ENCODE measurements around the gene DHX8. TPM values are rescaled to one million over a fixed set of nuclear protein-coding genes. Genes with fewer than 3 reads are reported as not detected.

The DHX8 gene
- polyA plus RNA-seq, 3 donors, result 21.8 to 35.6 (median 26.5) TPM

DNA sequence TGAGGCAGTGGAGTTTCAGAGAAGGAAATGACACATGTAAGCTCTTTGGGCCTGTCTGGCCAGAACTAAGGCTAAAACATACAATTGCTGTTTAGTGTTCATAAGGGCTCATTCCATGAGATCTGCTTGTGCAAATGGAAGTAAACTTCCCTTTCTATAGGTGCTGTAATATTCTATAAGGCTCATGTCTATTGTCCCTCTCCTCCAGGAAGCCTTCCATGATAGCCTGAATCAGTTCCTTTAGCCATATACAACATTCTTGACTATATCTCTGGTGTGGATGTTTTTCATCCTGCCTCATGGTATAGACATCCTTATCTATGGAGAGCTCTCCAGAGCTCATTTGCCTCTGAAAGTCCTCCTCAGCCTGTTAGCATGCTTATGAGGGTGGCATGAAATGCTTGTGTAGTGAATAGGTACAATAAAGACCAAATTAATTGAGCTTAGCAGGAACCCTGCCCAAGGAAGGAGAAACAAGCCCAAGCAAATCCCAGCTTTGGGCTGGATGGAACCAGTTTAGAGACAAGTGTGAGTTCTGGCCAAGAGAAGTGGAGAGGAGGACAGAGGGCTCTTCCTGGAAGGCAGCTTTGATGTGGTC is 64.0 kb downstream of the DHX8 start:
- H3K36me3 Mint-ChIP-seq, result peaks cover 8 to 9% of the 10 kb centered on the region in 2 donors
- Histone ChIP-seq H3K36me3 (replicated peaks in 1 of 2; ENCODE audit: control insufficient read depth in 1 of 2, insufficient read depth in 2 of 2, low read length in 2 of 2) (no peaks in the 10 kb centered on the region), H4K20me1 (ENCODE audit: insufficient read depth, low read length) (peaks cover 10% of the 10 kb centered on the region), H3K27ac (ENCODE audit: low read depth in 1 of 2, low read length in 2 of 2) (no peak overlapping the region), H3K27me3 (ENCODE audit: control insufficient read depth in 2 of 2, insufficient read depth in 2 of 2, low read length in 2 of 2) (peaks cover 37 to 64% of the 10 kb centered on the region in 2 donors), H3K4me2 (replicated peaks; ENCODE audit: extremely low read depth, low read length, poor library complexity, severe bottlenecking) (no peak overlapping the region), H3K4me3 (replicated peaks in 1 of 3; ENCODE audit: low read depth in 2 of 3, low read length in 3 of 3) (no peak overlapping the region), H3K9me3 (replicated peaks in 1 of 2; ENCODE audit: control insufficient read depth in 1 of 2, insufficient read depth in 1 of 2, low read length in 2 of 2) (peaks cover 0 to 15% of the 10 kb centered on the region in 2 donors), H3K9ac (ENCODE audit: insufficient read depth, low read length, poor library complexity, severe bottlenecking) (no peak overlapping the region), H3K4me1 (ENCODE audit: control insufficient read depth in 1 of 2, insufficient read depth in 2 of 2, low read length in 2 of 2) (peaks cover 21 to 23% of the 10 kb centered on the region in 2 donors), H3K79me2 (ENCODE audit: insufficient read depth, low read length) (no peaks in the 10 kb centered on the region), H2AFZ (ENCODE audit: insufficient read depth, low read depth, low read length, poor library complexity, severe bottlenecking) (no peak overlapping the region)
- peaks cover 0 to 13% (median 2%) of the 10 kb centered on the region in 7 donors for H3K9me3 Mint-ChIP-seq
- intact Hi-C loops (cut with micrococcal nuclease), result no loop called here
- peak overlapping the region in 1 of 2 donors; percentile 92 for H3K4me3 Mint-ChIP-seq
- TF ChIP-seq, protein P1, sequence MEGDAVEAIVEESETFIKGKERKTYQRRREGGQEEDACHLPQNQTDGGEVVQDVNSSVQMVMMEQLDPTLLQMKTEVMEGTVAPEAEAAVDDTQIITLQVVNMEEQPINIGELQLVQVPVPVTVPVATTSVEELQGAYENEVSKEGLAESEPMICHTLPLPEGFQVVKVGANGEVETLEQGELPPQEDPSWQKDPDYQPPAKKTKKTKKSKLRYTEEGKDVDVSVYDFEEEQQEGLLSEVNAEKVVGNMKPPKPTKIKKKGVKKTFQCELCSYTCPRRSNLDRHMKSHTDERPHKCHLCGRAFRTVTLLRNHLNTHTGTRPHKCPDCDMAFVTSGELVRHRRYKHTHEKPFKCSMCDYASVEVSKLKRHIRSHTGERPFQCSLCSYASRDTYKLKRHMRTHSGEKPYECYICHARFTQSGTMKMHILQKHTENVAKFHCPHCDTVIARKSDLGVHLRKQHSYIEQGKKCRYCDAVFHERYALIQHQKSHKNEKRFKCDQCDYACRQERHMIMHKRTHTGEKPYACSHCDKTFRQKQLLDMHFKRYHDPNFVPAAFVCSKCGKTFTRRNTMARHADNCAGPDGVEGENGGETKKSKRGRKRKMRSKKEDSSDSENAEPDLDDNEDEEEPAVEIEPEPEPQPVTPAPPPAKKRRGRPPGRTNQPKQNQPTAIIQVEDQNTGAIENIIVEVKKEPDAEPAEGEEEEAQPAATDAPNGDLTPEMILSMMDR (IDR thresholded peaks at IDR 0.05), result no peak
- DNase-seq, result no peak
- H3K27me3 Mint-ChIP-seq (ENCODE audit: low read depth in 3 of 3), result peaks cover 76 to 83% (median 83%) of the 10 kb centered on the region in 3 donors
- peaks cover 30% of the 10 kb centered on the region for H3K4me1 Mint-ChIP-seq
- H3K27ac Mint-ChIP-seq, result no peak overlapping the region

DNA sequence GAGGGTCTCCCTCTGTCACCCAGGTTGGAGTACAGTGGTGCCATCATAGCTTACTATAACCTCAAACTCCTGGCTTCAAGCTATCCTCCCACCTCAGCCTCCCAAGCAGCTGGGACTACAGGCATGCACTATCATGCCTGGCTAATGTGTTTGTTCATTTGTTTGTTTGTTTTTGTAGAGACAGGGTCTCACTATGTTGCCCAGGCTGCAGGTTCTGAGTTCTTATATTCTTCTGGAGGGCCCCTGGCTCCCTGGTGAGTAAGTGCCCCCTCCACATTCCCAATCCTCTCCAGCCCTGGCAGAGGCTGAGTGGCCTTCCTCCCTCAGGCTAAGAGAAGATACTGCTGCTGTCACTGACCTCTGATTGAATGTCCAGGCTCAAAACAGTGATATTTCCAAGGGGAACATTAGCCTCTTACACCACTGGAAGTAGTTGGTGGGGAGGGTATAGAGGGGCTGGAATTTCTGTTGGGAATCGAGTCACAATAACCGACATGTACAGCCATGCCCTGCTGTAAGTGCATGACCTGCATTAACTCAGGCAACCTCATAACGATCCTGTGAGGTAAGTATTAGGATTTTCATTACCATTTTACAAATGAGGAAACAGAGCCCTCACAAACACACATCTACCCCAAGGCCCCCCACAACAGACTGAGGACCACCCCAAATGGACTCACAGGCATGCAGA is 65.1 kb downstream of the DHX8 start:
- Histone ChIP-seq H3K27ac (ENCODE audit: low read depth in 1 of 2, low read length in 2 of 2) (no peak overlapping the region), H3K4me3 (replicated peaks in 1 of 3; ENCODE audit: low read depth in 2 of 3, low read length in 3 of 3) (no peak overlapping the region), H3K27me3 (ENCODE audit: control insufficient read depth in 2 of 2, insufficient read depth in 2 of 2, low read length in 2 of 2) (peaks cover 36 to 58% of the 10 kb centered on the region in 2 donors), H3K9me3 (replicated peaks in 1 of 2; ENCODE audit: control insufficient read depth in 1 of 2, insufficient read depth in 1 of 2, low read length in 2 of 2) (peaks cover 0 to 11% of the 10 kb centered on the region in 2 donors), H2AFZ (ENCODE audit: insufficient read depth, low read depth, low read length, poor library complexity, severe bottlenecking) (no peak overlapping the region), H4K20me1 (ENCODE audit: insufficient read depth, low read length) (peaks cover 10% of the 10 kb centered on the region), H3K4me2 (replicated peaks; ENCODE audit: extremely low read depth, low read length, poor library complexity, severe bottlenecking) (no peak overlapping the region), H3K9ac (ENCODE audit: insufficient read depth, low read length, poor library complexity, severe bottlenecking) (no peak overlapping the region), H3K36me3 (replicated peaks in 1 of 2; ENCODE audit: control insufficient read depth in 1 of 2, insufficient read depth in 2 of 2, low read length in 2 of 2) (no peaks in the 10 kb centered on the region), H3K4me1 (ENCODE audit: control insufficient read depth in 1 of 2, insufficient read depth in 2 of 2, low read length in 2 of 2) (peaks cover 21 to 23% of the 10 kb centered on the region in 2 donors), H3K79me2 (ENCODE audit: insufficient read depth, low read length) (no peaks in the 10 kb centered on the region)
- intact Hi-C loops (cut with micrococcal nuclease), result no loop called here
- Mint-ChIP-seq H3K4me1 (peaks cover 30% of the 10 kb centered on the region), H3K27ac (no peak overlapping the region), H3K27me3 (ENCODE audit: low read depth in 3 of 3) (peaks cover 76 to 83% (median 83%) of the 10 kb centered on the region in 3 donors), H3K9me3 (peaks cover 0 to 13% (median 2%) of the 10 kb centered on the region in 7 donors), H3K4me3 (peak overlapping the region in 1 of 2 donors; percentile 92), H3K36me3 (peaks cover 8 to 9% of the 10 kb centered on the region in 2 donors)
- WGBS (ENCODE audit: insufficient coverage), result 100% methylated on average over 2 of the region's 3 CpGs
- no peak for DNase-seq
- TF ChIP-seq, protein P1 (IDR thresholded peaks at IDR 0.05), result no peak
